HG03196 (cell line): ENCODE data around the gene STARD3NL.
"Not testable (repeated sequence)": the region's sequence is repeated elsewhere in the genome, so short reads cannot be mapped to it uniquely, and the experiment has no call there.

ENCODE experiments used
- ATAC-seq: cut with Tn5 transposase; IDR thresholded peaks from one replicate; pipeline ENCODE4 v1.9.1; 2021; ENCODE audit not compliant: unreplicated experiment

STARD3NL gene

GRCh38 chr7:38220452-38220851 lies 42.4 kb downstream of the STARD3NL start:
- peak; percentile 46 for ATAC-seq

GRCh38 chr7:38222481-38223096 lies 44.5 kb downstream of the STARD3NL start:
- ATAC-seq: no peak

GRCh38 chr7:38223306-38223705 lies 45.3 kb downstream of the STARD3NL start:
- no peak for ATAC-seq

GRCh38 chr7:38224392-38224791 lies 46.3 kb downstream of the STARD3NL start:
- no peak for ATAC-seq

DNA sequence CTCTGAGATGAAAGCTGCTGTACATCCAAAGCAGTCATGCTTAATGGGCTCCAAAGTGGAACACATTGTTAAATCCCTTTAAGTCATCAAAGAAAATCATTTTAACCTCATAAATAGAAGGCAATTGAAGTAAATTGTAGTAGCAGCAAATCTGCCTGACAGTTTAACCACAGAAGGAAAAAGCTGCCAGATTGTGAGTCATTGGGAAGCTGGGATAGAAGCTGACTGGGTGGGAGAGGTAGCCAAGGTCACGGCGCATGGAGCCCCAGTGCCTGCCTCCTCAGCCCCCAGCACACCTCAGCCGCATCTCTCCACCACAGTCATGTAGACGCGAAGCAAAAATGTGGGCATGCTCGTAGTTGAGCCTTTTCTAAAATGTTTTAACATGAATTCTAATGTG lies 51.3 kb downstream of the STARD3NL start:
- ATAC-seq: no peak

GRCh38 chr7:38229884-38230642 lies 52.0 kb downstream of the STARD3NL start:
- no peak for ATAC-seq

- ATAC-seq: peak; percentile 73
These were observed 54.7 kb downstream of the STARD3NL start for GRCh38 chr7:38232502-38233366.

DNA sequence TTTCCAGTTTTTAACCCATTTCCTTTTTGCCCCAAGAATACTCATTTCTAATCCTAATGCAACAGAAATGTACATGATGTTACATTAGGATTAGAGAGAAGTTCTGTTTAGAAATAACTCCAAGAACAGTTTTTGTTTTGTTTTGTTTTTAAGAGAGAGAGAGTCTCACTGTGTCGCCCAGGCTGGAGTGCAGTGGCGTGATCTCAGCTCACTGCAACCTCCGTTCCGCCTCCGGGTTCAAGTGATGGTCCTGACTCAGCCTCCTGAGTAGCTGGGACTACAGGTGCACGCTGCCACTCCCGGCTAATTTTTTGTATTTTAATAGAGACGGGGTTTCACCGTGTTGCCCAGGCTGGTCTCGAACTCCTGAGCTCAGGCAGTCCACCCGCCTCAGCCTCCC lies 56.7 kb downstream of the STARD3NL start:
- ATAC-seq: not testable (repeated sequence)

GRCh38 chr7:38235606-38236005 lies 57.6 kb downstream of the STARD3NL start:
- no peak for ATAC-seq

DNA sequence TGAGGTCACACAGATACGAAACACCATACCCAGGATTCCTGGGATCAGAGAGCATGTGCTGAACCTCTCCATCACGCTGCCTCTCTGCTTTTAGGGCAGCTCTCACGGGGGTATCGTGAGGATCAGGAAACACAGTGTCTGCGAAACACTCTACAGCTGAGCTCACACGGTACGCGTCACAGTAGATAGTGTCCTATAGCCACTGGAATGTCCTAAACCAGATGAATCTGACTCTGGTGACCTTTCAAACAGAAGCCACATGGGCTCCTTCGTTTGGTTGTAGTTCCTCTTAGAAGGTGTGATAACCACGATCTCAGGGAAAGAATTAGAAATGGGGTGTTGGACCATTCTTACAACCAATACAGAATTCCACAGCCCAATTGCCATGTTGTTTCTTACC lies 61.1 kb downstream of the STARD3NL start:
- not testable (repeated sequence) for ATAC-seq

GRCh38 chr7:38241071-38241470 lies 63.0 kb downstream of the STARD3NL start:
- ATAC-seq: no peak

- ATAC-seq: no peak
These were observed 64.8 kb downstream of the STARD3NL start for GRCh38 chr7:38242814-38243213.

DNA sequence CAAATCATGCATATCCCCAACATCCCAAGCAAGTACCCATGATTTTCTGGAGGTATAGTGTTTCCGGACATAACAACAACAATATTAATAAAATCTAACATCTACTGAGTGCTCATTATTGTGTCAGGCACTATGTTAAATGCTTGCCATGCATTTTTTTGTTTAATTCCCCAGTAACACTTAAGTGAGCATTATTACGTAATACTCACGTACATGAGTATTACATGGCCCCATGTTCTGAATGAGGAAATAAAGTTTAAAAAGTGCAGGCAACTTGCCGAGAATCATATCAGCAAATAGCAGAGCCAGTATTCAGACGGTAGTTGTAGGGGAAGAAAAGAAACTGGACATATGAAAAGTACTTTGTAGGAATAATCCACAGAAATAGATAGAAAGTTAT lies 65.3 kb downstream of the STARD3NL start:
- ATAC-seq: not testable (repeated sequence)

GRCh38 chr7:38244516-38244915 lies 66.5 kb downstream of the STARD3NL start:
- ATAC-seq: no peak

DNA sequence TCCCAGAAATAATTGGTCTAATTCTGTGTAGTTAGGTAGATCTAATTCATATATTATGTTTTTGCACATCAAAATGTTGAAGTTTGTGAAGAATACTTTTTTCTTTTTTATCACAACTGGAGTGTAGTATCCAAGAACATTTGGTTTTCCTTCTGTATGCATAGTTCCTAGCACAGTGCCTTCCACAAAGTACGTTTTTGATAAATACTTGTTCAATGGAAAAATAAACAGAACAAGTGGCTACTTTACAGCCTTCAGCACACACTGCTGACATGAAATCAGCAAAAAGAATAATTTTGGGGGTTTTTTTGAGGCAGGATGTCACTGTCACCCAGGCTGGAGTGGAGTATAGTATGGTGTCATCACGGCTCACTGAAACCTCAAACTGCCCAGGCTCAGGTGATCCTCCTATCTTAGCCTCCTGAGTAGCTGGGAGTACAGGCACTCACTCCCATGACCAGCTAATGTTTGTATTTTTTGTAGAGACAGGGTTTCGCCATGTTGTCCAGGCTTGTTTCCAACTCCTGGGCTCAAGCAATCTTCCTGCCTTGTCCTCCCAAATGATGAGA lies 67.4 kb downstream of the STARD3NL start:
- no peak for ATAC-seq

DNA sequence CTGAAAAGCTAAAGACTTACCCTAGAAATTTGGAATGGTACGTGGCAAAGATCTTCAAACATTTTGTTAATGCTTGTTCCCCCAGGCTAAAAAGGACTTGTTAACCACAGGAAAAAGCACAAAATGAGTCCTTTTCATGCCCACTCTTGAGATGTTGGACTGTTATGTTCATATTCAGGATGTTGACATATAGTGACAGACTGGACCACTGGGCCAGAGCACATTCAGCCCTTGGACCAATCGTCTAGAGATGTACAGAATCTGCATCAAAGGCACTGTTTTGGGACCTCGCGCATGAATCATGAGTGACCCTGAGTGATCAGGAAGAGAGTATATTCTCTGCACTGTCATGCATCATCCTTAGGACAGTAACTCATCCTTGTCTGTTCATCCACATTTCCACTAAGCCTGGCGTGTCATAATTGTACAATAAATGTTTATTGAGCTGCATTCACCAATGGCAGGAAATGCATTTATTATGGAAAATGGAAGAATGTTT lies 70.1 kb downstream of the STARD3NL start:
- ATAC-seq: no peak

- ATAC-seq: peak; percentile 84
These were observed 71.8 kb downstream of the STARD3NL start for GRCh38 chr7:38249849-38250248.

- ATAC-seq: no peak
These were observed 79.3 kb downstream of the STARD3NL start for GRCh38 chr7:38257350-38257677.

DNA sequence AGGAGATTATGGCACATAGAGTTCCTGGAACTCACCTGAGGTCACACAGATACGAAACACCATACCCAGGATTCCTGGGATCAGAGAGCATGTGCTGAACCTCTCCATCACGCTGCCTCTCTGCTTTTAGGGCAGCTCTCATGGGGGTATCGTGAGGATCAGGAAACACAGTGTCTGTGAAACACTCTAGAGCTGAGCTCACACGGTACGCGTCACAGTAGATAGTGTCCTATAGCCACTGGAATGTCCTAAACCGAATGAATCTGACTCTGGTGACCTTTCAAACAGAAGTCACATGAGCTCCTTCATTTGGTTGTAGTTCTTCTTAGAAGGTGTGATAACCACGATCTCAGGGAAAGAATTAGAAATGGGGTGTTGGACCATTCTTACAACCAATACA lies 81.1 kb downstream of the STARD3NL start:
- ATAC-seq: not testable (repeated sequence)

DNA sequence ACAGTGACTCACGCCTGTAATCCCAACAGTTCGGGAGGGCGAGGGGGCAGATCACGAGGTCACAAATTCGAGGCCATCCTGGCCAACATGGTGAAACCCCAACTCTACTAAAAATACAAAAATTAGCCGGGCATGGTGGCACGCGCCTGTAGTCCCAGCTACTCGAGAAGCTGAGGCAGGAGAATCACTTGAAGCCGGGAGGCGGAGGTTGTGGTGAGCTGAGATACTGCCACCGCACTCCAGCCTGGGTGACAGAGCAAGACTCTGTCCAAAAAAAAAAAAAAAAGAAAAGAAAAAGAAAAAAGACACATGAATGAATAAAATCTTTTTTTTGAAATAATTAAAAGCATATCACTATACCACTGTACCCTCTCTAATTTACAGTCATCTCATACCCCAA lies 83.6 kb downstream of the STARD3NL start:
- not testable (repeated sequence) for ATAC-seq

DNA sequence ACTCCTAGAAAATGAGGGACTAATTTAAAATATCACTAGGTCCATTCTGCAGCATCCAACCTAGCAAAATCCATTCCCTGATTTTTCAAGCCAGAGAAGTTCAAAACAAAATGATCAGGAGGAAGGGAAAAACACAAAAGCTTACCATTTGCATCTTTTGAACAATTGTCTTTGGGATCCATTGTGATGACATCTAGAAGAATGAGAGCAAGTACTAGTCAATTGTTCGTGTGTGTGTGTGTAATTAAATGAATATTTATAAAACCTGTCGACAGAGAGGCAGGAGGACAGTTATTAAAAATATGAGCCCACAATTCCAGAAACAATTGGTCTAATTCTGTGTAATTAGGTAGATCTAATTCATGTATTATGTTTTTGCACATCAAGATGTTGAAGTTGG lies 84.0 kb downstream of the STARD3NL start:
- not testable (repeated sequence) for ATAC-seq
